ENCODE results near the gene LRRTM3.

Gene LRRTM3

GRCh38 chr10:67072654-67073053 is 146.8 kb downstream of the LRRTM3 start:
- no peak for TF ChIP-seq CTCF (conservative IDR thresholded peaks at IDR 0.05; ENCODE audit: control insufficient read depth, insufficient read depth, low read depth, low read length)
- DNase-seq (ENCODE audit: low read depth), result no peak
- H3K4me3 ChIP-seq (ENCODE audit: control insufficient read depth, low read depth, low read length), result no peak overlapping the region

DNA sequence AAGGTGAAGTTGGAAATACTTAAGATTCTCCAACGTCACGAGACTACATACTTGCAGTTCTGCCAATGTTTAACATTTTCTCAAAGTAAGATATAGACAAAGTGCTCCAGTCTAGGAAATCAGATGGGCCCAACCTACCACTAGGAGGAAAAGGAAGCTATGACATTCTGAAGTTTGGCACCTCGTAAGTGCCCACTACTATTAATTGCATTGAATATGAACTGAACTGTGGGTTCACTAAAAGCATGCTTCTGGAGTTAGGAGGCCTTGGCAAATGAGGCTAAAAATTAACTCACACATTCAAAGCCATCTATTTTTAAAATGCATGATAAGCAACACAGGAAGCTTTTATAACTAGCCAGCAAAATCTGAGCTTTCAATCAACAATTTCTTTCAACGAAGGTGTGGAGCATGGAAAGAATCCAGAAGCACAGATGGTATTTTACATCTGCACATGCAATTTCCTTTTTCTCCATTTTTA is 149.7 kb downstream of the LRRTM3 start:
- DNase-seq (ENCODE audit: low read depth), result no peak
- H3K4me3 ChIP-seq (ENCODE audit: control insufficient read depth, low read depth, low read length), result no peak overlapping the region
- TF ChIP-seq CTCF (conservative IDR thresholded peaks at IDR 0.05; ENCODE audit: control insufficient read depth, insufficient read depth, low read depth, low read length), result no peak

GRCh38 chr10:67076144-67076543 is 150.3 kb downstream of the LRRTM3 start:
- DNase-seq (ENCODE audit: low read depth), result no peak
- H3K4me3 ChIP-seq (ENCODE audit: control insufficient read depth, low read depth, low read length), result no peak overlapping the region
- no peak for TF ChIP-seq CTCF (conservative IDR thresholded peaks at IDR 0.05; ENCODE audit: control insufficient read depth, insufficient read depth, low read depth, low read length)

GRCh38 chr10:67077376-67077775 is 151.5 kb downstream of the LRRTM3 start:
- no peak for DNase-seq (ENCODE audit: low read depth)
- no peak overlapping the region for H3K4me3 ChIP-seq (ENCODE audit: control insufficient read depth, low read depth, low read length)
- no peak for TF ChIP-seq CTCF (conservative IDR thresholded peaks at IDR 0.05; ENCODE audit: control insufficient read depth, insufficient read depth, low read depth, low read length)

GRCh38 chr10:67079126-67079525 is 153.3 kb downstream of the LRRTM3 start:
- DNase-seq (ENCODE audit: low read depth), result no peak
- no peak overlapping the region for H3K4me3 ChIP-seq (ENCODE audit: control insufficient read depth, low read depth, low read length)
- no peak for TF ChIP-seq CTCF (conservative IDR thresholded peaks at IDR 0.05; ENCODE audit: control insufficient read depth, insufficient read depth, low read depth, low read length)

DNA sequence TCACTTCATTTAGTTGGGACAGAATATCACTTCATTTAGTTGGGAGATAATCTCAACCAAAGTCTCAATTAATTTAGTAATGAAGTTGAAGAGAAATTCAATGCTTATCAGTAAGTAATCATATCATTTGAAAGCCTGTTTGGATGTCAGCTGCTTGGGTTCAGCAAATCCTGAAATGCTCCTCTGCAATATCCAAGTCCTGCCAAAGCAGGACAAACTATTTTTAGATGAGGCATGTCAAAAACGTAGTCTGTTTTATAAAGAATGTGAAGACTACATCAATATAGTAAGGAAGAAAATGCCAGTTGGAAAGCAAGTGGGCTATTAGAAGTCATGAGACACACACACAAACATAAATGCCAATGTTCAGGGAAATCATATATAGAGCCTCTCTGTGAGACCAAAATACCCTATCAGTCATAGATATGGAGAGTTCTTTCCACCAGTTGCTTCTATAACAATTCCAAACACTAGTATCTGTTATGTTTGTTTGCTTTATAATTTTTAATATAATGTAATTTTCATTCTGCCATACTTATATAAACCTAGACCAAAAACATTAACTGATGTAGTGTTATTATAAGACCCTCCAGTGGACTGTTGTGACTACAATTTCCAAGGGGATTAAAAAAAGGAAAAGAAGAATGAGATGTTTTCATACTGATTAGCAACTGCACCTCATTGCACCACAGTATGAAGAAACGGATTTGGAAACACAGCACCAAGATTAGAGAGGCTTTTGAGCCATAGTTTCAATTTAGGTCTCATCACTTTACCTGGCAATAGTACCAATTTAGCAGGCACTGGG is 160.7 kb downstream of the LRRTM3 start:
- TF ChIP-seq CTCF (conservative IDR thresholded peaks at IDR 0.05; ENCODE audit: control insufficient read depth, insufficient read depth, low read depth, low read length), result no peak

More for the DNA sequence above, 160.7 kb downstream of the LRRTM3 start:
- H3K4me3 ChIP-seq (ENCODE audit: control insufficient read depth, low read depth, low read length), result no peak overlapping the region
- DNase-seq (ENCODE audit: low read depth), result no peak
